ENCODE measurements around the gene ATG16L2. TPM values are rescaled to one million over a fixed set of nuclear protein-coding genes. Genes with fewer than 3 reads are reported as not detected.

The ATG16L2 gene
- total RNA-seq, 1 experiment from 2014 or later, result 17.5 TPM

DNA sequence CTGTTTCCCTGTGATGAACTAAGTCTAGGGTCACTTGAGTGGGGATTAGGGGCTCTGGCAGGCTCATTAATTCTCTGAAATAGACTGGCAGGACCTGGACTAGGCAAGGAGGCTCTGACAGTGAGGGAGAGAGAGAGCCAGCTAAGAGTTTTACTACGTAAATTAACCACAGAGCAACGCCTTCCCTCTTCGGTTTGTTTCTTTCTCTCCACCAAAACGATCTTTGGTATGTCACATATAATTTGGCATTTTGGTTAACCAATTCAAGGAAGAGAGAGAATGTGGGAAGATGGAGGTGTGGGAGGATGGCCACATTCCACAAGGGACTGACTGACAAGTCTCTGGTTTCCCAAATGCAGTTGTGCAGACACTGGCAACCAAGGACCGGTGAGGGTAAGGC, 27.9 kb downstream of the ATG16L2 start:
- Histone ChIP-seq H3K36me3 (ENCODE audit: low read depth) (no peaks in the 10 kb centered on the region), H3F3A (ENCODE audit: insufficient read depth, low read depth) (peaks cover 9% of the 10 kb centered on the region; the same call in 1 of the 2 replicates), H3K79me2 (ENCODE audit: low read depth) (no peaks in the 10 kb centered on the region), H4K20me1 (ENCODE audit: insufficient read depth) (no peaks in the 10 kb centered on the region), H3K9me2 (ENCODE audit: insufficient read depth) (no peaks in the 10 kb centered on the region), H3K27me3 (ENCODE audit: insufficient read depth, low read depth) (no peaks in the 10 kb centered on the region), H2AFZ (no peak overlapping the region), H3K27ac (no peak overlapping the region), H3K4me2 (no peak overlapping the region), H3K4me1 (replicated peaks; ENCODE audit: insufficient read depth) (peaks cover 8% of the 10 kb centered on the region), H3K4me3 (no peak overlapping the region), H3K9me3 (ENCODE audit: insufficient read depth, low read depth) (no peaks in the 10 kb centered on the region)
- no peak for TF ChIP-seq EZH2 (IDR thresholded peaks at IDR 0.05; ENCODE audit: low read depth)
- TF ChIP-seq, protein P1, sequence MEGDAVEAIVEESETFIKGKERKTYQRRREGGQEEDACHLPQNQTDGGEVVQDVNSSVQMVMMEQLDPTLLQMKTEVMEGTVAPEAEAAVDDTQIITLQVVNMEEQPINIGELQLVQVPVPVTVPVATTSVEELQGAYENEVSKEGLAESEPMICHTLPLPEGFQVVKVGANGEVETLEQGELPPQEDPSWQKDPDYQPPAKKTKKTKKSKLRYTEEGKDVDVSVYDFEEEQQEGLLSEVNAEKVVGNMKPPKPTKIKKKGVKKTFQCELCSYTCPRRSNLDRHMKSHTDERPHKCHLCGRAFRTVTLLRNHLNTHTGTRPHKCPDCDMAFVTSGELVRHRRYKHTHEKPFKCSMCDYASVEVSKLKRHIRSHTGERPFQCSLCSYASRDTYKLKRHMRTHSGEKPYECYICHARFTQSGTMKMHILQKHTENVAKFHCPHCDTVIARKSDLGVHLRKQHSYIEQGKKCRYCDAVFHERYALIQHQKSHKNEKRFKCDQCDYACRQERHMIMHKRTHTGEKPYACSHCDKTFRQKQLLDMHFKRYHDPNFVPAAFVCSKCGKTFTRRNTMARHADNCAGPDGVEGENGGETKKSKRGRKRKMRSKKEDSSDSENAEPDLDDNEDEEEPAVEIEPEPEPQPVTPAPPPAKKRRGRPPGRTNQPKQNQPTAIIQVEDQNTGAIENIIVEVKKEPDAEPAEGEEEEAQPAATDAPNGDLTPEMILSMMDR (conservative IDR thresholded peaks at IDR 0.05), result no peak
- POLR2A ChIA-PET (ENCODE audit: unreplicated experiment), result no interaction called here
- intact Hi-C loops (cut with micrococcal nuclease; ENCODE audit: unreplicated experiment), result no loop called here
- CTCF ChIA-PET, result interaction anchor here (0.8 kb wide), 1 partner anchor 117 kb away, joined by 3 read pairs; no protein-coding TSS in a partner anchor
- BruUV-seq (replicated peaks), result no TSS peak
- DNase-seq, result no peak

DNA sequence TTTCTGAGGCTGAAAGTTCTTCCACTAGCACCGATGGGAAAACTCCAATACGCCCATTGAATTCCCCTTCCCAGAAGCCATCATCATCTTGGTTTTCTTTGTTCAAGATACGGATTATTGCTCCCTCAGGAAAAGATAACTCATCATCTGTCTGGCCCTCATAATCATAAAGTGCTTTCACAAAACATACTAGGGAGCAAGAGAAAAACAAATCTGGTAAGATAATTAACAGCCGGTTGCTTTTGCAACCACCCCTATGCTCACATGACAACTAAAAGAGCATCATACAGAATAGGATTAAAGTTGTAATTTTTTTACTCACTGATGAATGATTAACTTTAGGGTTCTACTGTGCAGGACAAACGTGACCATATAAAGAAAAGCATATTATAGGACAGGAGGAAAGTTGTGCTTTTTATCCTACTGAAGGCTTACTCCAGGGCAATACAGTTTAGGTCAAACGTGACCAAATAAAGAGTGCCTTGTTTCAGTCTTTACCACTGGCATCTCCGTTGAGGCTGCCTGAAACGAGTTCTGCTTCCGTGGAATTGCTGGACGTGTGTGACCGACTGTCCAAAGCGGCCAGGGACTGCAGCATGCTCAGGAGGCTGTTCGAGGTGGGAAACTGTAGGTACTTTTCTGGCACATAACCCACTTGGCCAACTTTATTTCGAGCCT, 28.6 kb downstream of the ATG16L2 start:
- H3K4me2 ChIP-seq, result no peak overlapping the region
- no peak overlapping the region for H2AFZ ChIP-seq
- no peaks in the 10 kb centered on the region for H3K9me3 ChIP-seq (ENCODE audit: insufficient read depth, low read depth)
- H3K27me3 ChIP-seq (ENCODE audit: insufficient read depth, low read depth), result no peaks in the 10 kb centered on the region
- H3K36me3 ChIP-seq (ENCODE audit: low read depth), result no peaks in the 10 kb centered on the region
- TF ChIP-seq, protein P1 (conservative IDR thresholded peaks at IDR 0.05), result no peak
- TF ChIP-seq EZH2 (IDR thresholded peaks at IDR 0.05; ENCODE audit: low read depth), result no peak
- no peaks in the 10 kb centered on the region for H3K79me2 ChIP-seq (ENCODE audit: low read depth)
- peaks cover 8% of the 10 kb centered on the region for H3K4me1 ChIP-seq (replicated peaks; ENCODE audit: insufficient read depth)
- no peak for DNase-seq
- no peak overlapping the region for H3K27ac ChIP-seq
- intact Hi-C loops (cut with micrococcal nuclease; ENCODE audit: unreplicated experiment), result no loop called here
- H4K20me1 ChIP-seq (ENCODE audit: insufficient read depth), result no peaks in the 10 kb centered on the region
- CTCF ChIA-PET, result no interaction called here
- no TSS peak for BruUV-seq (replicated peaks)
- POLR2A ChIA-PET (ENCODE audit: unreplicated experiment), result no interaction called here
- H3K9me2 ChIP-seq (ENCODE audit: insufficient read depth), result no peaks in the 10 kb centered on the region
- H3K4me3 ChIP-seq, result no peak overlapping the region
- H3F3A ChIP-seq (ENCODE audit: insufficient read depth, low read depth), result peaks cover 9% of the 10 kb centered on the region; the same call in 1 of the 2 replicates

GRCh38 chr11:72844356-72844755, 30.1 kb downstream of the ATG16L2 start:
- no peaks in the 10 kb centered on the region for H3K27me3 ChIP-seq (ENCODE audit: insufficient read depth, low read depth)
- intact Hi-C loops (cut with micrococcal nuclease; ENCODE audit: unreplicated experiment), result no loop called here
- H3K4me1 ChIP-seq (replicated peaks; ENCODE audit: insufficient read depth), result peaks cover 8% of the 10 kb centered on the region
- H2AFZ ChIP-seq, result no peak overlapping the region
- no peak for DNase-seq
- no peaks in the 10 kb centered on the region for H3K9me3 ChIP-seq (ENCODE audit: insufficient read depth, low read depth)
- CTCF ChIA-PET, result no interaction called here
- H3K4me3 ChIP-seq, result no peak overlapping the region
- TF ChIP-seq, protein P1 (conservative IDR thresholded peaks at IDR 0.05), result no peak
- TF ChIP-seq EZH2 (IDR thresholded peaks at IDR 0.05; ENCODE audit: low read depth), result no peak
- POLR2A ChIA-PET (ENCODE audit: unreplicated experiment), result no interaction called here
- H4K20me1 ChIP-seq (ENCODE audit: insufficient read depth), result no peaks in the 10 kb centered on the region
- BruUV-seq (replicated peaks), result no TSS peak
- no peaks in the 10 kb centered on the region for H3K9me2 ChIP-seq (ENCODE audit: insufficient read depth)
- no peaks in the 10 kb centered on the region for H3K79me2 ChIP-seq (ENCODE audit: low read depth)
- H3K36me3 ChIP-seq (ENCODE audit: low read depth), result no peaks in the 10 kb centered on the region
- peaks cover 13% of the 10 kb centered on the region; the same call in 1 of the 2 replicates for H3F3A ChIP-seq (ENCODE audit: insufficient read depth, low read depth)
- H3K4me2 ChIP-seq, result no peak overlapping the region
- H3K27ac ChIP-seq, result no peak overlapping the region
